HUDEP-2 (cell line): Measurements from ENCODE around the gene SPAG8.

Source experiments
- DNase-seq, 76 experiments: peaks; one replicate each; lab custom pipeline; 2025; ENCODE audit not compliant: unreplicated experiment in 76 of 76; lab: John Stamatoyannopoulos, UW

SPAG8 gene

GRCh38 chr9:35840881-35841644 is 29.0 kb upstream of the SPAG8 start:
- DNase-seq = no peak

- DNase-seq = no peak
Measured at GRCh38 chr9:35839926-35840325, 27.9 kb upstream of the SPAG8 start.

GRCh38 chr9:35836595-35836994 is 24.5 kb upstream of the SPAG8 start:
- DNase-seq = no peak

- no peak for DNase-seq
Measured at GRCh38 chr9:35835766-35836165, 23.7 kb upstream of the SPAG8 start.

GRCh38 chr9:35835216-35835632 is 23.2 kb upstream of the SPAG8 start:
- peak in 26 of 76 experiments; percentile 4 to 45 (median 15) for DNase-seq

- no peak for DNase-seq
Measured at GRCh38 chr9:35834260-35835215, 22.5 kb upstream of the SPAG8 start.

- DNase-seq = no peak
Measured at GRCh38 chr9:35832814-35833213, 20.8 kb upstream of the SPAG8 start.

GRCh38 chr9:35831040-35831439 is 19.0 kb upstream of the SPAG8 start:
- no peak for DNase-seq

GRCh38 chr9:35829764-35830096 is 17.7 kb upstream of the SPAG8 start:
- DNase-seq = no peak

- peak in 75 of 76 experiments; percentile 11 to 95 (median 80) for DNase-seq
Measured at GRCh38 chr9:35829084-35829763, 17.2 kb upstream of the SPAG8 start, which contains the start of gene TMEM8B. TSS of gene TMEM8B (plus strand) at chr9:35829228. CDS start at chr9:35829448, 220 bp downstream.

GRCh38 chr9:35828716-35829083 is 16.6 kb upstream of the SPAG8 start, which contains the start of gene FAM221B:
TSS of gene FAM221B (minus strand) at chr9:35828732. CDS start at chr9:35826161, 2,571 bp downstream.
- no peak for DNase-seq

GRCh38 chr9:35827486-35827885 is 15.4 kb upstream of the SPAG8 start:
- no peak for DNase-seq

- peak in 39 of 76 experiments; percentile 3 to 70 (median 28) for DNase-seq
Measured at GRCh38 chr9:35826071-35826701, 14.1 kb upstream of the SPAG8 start.

GRCh38 chr9:35822926-35823325 is 10.9 kb upstream of the SPAG8 start:
- no peak for DNase-seq

- DNase-seq = peak in 5 of 76 experiments; percentile 7 to 19 (median 9)
Measured at GRCh38 chr9:35820076-35820475, 8.0 kb upstream of the SPAG8 start.

GRCh38 chr9:35818341-35818740 is 6.3 kb upstream of the SPAG8 start:
- DNase-seq = no peak

GRCh38 chr9:35816708-35817107 is 4.6 kb upstream of the SPAG8 start:
- no peak for DNase-seq

GRCh38 chr9:35814841-35815543 is 2.9 kb upstream of the SPAG8 start, which contains the start of gene HINT2:
TSS of gene HINT2 (minus strand) at chr9:35815042. CDS start at chr9:35814979, 63 bp downstream.
- DNase-seq = peak; percentile 26 to 99 (median 95)

- DNase-seq = peak in 65 of 76 experiments; percentile 13 to 90 (median 51)
Measured at GRCh38 chr9:35814106-35814840, 2.2 kb upstream of the SPAG8 start.
